GM21528 (cell line): Measurements from ENCODE around the gene ZCCHC8.

Experiments
- ATAC-seq: cut with Tn5 transposase; IDR thresholded peaks from one replicate; pipeline ENCODE4 v1.9.1; 2021; ENCODE audit warnings: mild to moderate bottlenecking, moderate library complexity; ENCODE audit not compliant: unreplicated experiment, low FRiP score

The ZCCHC8 gene

DNA sequence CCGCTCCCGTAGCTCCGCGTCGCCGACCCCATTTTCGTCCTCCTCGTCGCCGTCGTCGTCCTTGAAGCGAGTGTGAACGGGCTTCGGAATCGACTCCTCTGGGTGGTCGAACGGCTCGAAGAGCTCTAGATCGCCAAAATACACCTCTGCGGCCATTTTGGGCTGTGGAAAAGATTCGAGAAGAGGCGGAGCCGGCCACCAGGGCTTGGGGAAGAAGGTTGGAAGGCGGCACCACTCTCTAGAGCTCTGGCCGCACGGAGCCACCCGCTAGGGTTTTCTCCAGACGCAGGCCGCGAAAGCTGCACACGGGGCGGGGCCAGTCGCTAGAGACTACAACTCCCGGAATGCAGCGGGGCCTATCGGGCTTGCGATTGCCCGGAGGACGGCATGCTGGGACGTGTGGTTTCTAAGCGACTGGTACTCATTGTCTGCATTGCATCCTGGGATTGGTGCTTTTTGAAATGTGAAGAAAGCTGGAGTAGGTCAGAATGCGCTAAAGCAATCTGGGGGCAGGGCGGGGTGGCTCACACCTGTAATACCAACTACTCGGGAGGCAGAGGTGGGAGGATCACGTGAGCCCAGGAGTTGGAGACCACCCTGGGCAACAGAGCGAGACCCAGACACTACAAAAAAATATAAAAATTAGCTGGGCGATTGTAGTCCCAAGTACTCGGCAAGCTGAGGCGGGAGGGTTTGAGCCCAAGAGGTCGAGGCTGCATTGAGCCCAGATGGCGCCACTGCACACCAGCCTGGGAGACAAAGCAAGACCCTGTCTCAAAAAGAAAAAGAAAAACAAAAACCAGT is at the start of gene ZCCHC8:
TSS of gene ZCCHC8 (minus strand) at position 248 of the 804 bp plus-strand sequence. CDS start at position 156, 92 bp downstream.
- ATAC-seq = peak; percentile 89

DNA sequence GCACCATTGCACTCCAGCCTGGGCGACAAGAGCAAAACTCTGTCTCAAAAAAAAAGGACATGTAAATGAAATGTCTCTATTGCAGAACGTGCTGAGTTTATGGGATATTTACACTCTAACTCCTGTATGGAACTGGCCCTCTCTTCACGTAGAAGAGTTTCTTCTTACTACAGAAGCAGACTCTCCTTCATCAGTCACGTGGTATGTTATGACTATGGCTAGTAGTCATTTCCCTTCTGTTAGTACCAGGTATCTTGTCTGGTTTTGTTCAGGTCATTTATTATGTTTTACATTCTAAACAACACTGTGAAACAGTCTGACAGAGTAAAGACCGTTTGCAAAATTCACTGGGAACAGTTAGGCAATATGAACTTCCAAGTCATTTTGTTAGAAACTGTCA is 46.6 kb upstream of the ZCCHC8 start:
- no peak for ATAC-seq

DNA sequence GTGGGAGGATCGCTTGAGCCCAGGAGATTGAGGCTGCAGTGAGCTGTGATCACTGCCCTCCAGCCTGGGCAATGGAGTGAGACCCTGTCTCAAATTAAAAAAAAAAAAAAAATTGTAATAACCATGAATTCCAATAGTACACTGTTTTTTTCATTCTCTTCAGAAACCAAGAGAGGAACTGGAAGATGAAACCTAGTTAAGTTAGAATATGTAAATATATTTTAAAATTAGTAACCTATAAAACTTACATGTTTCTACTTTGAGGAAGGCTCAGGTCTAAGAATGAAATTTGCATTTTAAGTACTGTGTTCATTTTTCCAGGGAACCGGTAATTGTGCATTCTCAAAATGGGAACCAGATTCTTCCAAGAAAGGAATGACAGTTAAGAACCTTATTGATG is 45.1 kb upstream of the ZCCHC8 start:
- no peak for ATAC-seq

DNA sequence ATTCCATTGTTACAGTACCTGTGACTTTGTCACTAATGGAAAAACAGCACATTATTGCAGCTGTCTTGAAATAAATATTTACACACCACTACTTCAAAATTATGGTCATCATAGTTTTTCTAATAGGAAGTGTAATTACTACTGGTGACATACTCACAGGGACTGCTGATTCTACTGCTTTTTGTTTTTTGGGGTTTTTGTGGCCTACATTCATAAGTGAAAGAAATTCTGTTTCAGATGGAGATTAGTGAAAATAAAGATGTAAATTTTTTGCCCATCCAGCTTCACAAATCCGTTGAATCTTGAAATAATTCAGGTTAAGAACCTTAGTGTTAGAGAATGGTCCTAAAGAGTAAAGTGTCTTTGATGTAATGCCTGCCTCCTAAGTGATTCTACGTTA is 43.8 kb upstream of the ZCCHC8 start:
- no peak for ATAC-seq

DNA sequence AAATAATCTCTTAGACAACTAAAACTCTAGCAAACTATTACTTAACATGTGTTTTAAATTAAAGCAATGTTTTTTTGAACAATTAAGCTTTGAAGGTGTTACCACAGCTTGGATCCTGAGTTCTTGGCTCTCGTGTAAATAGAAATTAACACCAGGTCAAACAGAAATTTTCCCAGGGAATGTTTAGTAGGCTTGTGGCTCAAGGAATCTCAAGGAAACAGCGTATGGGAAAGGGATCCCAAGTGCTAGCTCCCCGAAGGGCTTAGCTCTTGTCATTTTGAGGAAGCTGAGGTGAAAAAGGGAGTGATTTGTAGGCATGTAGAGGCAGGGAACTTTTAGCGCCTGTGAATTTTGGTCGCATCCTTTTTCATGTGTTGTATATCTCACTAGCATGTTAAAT is 37.8 kb upstream of the ZCCHC8 start:
- ATAC-seq = no peak

DNA sequence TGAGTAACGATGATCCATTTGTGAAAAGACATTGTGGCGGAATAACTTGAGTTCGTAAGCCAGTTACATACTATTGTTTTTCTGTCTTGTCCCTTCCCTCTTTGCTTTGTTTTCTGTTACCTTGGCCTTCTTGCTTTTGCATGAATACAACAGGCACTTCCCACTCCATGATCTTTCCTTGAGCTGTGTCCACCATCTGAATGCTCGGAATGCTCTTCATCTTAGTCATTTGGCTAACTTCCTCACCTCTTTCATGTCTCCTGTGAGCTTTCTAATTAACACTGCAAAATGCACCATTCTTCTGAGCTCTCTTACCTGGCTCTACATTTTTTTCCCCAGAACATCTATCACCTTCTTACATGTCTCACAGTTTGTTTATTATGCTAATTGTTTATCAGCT is 36.3 kb upstream of the ZCCHC8 start:
- no peak for ATAC-seq

DNA sequence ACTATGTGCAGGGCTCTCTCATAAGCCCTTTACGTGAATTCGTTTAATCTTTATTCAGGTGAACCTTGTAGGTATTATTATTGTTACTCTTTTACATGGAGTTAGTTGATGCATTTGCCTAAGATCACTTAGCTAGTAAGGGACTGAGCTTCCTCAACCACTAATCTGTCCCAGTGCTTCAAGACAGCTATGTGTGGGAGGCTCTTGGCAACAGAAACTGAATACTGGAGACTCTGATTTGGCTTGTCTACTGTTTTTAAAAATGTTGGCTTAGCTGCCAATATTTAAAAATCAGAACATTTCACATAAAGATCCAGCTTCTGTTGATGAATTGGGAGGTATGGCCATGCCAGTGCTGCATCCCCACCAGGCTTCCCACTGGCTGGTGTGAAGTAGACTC is 33.1 kb upstream of the ZCCHC8 start:
- no peak for ATAC-seq

DNA sequence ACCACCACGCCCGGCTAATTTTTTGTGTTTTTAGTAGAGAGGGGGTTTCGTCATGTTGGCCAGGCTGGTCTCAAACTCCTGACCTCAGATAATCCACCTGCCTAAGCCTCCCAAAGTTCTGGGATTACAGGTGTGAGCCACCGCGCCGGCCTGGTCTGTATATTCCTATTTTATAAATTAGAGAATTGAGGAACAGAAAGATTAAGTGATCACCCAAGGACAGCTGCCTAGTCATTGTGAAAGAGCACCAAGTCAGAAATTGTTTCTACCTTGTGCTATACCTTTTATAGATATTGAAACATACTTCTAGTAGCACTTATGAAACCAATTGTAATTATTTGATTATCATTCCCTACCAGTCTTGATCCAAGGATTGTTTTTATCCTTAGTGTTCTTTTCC is 28.3 kb upstream of the ZCCHC8 start:
- no peak for ATAC-seq

DNA sequence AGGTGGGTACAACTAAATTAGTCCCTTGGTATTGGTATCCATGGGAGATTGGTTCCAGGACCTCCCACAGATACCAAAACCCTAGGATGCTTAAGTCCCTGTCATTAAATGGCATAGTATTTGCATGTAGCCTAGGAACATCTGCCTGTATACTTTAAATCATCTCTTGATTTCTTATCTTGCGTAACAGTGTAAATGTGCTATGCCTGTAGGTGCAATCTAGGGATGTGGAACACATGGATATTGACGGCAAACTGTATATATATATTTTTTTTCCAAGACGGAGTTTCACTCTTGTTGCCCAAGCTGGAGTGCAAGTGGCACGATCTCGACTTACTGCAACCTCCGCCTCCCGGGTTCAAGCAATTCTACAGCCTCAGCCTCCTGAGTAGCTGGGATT is 27.9 kb upstream of the ZCCHC8 start:
- no peak for ATAC-seq

DNA sequence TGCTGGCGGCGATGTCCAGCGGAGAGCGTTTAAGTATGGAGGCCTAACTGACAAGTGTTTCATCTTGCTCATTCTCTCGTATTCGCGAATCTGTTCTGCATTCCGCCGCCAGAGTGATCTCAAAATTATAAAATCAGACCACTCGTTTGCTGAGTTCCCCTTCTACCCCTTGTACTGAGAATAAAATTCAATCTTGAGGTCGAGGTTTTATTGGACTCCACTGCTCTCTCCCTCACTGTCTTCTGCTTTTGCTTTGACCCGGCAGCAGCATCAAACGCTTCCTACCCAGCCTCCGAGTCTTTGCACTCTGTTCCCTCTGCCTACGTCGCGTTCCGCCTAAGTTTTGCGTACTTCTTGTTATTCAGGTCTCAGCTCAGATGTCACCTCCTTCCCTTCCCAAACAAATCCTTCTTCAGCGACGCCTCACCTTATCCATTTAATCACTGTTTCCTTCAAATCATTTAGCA is 26.8 kb upstream of the ZCCHC8 start:
- ATAC-seq = no peak

DNA sequence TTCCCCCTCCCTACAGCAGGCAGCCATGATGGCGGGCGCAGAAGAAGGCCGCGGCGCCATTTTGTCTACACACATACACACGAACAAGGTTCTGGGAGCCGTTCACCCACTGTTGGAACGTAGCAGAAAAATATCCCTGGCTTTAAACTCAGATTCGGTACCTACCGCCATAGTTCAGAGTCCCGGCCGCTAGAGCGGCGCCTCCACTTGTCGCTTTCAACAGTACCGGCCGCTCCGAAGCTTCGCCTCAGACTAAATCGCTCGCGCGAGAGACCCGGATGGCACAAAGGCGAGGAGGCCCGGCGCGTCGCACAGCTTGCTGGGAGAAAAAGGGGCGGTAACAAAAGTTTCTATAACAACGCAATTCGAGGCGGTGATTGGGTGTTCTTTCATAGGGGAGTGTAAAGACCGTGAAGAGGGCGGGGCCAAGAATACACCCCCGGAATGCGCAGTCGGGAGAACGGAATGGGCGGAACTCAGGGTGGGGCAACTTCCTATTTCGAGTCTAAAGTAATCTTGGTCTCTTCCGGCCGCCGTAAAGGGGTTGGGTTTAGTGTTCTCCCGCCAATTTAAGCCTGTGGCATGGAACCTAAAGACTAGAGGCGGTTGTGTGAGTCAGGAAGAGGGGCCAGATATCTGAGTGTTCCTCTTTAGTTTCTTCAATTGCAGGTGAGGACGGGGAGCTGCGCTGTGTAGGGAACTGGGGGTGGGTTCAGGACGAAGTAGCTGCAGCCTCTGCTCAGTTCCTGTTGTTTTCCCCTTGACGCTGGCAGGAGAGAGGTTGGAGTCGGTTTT is 26.1 kb upstream of the ZCCHC8 start, which contains the start of the genes KNTC1 and RSRC2:
TSS of gene KNTC1 (plus strand) at position 567 of the 795 bp plus-strand sequence. CDS start 2,815 bp downstream, outside the sequence.
TSS of gene RSRC2 (minus strand) at position 254 of the 795 bp plus-strand sequence. CDS start at position 171, 83 bp downstream.
- peak; percentile 90 for ATAC-seq

DNA sequence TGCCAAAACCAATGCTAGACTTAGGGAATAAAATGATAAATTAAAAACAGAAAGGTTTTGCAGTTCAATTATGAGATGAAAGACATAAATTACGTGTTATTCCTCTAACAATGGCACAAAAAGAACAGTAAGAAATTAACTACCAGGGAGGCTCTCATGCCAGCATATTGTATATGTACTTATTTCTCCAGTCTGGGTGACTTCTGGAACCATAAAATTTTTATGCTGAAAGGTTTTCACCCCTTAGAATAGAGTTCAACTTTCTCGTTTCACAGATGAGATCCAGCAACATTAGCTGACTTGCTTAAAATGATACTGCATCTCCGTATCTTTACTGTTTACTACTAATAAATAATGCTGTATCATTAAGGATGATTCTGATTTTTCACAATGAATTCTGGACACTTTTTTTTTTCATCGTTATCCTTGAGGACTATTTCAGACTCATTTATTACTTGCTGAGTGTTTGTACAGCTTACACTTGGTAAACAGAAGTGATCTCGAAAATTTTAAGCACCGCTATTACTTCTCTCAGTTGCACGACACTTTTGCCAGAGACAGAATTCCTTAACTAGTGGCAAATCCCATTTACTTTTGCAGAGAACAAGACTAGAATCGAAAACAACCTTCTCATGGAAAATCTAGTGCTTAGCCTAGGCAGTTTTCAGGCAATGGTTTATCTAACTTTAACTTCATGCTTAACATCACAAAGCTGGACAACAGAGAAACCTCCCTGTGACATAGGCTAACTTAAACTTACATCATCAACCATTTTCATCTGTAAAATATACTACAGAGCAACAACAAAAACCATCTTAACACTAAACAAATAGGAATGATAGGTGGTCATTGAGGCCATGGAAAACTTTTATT is 23.4 kb upstream of the ZCCHC8 start:
- no peak for ATAC-seq

DNA sequence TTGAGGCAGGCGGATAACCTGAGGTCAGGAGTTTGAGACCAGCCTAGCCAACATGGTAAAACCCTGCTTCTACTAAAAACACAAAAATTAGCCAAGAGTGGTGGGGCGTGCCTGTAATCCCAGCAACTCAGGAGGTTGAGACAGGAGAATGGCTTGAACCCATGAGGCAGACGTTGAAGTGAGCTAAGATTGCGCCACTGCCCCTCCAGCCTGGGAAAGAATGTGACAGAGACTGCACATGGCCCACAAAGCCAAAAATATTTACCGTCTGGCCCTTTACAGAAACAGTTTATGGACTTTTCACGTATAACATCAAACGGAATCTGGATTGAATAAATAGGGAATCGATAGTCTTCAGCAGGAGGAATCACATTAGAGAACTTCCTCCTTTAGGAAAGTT is 22.5 kb upstream of the ZCCHC8 start:
- no peak for ATAC-seq

DNA sequence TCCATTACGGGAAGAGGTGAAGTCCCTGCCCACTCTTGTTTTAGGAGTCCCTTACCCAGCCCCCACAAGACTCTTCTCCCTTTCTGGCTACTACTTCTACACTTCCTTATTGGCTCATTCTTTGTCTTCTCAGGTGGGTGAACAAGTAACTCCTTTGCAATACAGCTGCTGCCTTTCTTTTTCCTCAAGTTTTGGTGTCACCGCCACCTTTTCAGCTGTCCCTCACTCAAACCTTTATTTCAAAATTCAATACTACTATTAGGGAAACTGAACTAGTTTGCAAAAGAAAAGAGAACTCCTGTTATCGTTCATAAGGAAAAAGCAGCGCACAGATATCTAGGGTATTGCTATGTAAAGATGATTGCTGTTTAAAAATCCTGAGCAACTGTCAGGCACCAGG is 19.9 kb upstream of the ZCCHC8 start:
- ATAC-seq = no peak

DNA sequence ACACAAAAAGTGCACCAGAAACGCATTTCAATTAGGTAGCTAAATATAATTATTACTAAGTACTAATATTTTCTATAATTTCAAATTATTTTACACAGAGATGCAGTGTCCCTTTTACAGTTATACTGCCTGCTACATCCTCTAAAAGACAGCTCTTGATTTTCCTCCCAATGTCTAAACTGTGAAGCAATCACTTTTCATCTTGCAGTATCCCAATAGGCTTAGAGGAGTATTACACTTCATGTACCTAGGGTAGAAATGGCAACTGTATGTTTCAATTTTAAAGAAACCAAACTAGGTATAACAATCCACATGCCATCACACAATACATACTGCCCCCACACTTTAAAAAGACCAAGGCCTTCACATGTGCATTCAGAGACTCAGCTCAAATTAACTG is 18.7 kb upstream of the ZCCHC8 start:
- ATAC-seq = no peak

DNA sequence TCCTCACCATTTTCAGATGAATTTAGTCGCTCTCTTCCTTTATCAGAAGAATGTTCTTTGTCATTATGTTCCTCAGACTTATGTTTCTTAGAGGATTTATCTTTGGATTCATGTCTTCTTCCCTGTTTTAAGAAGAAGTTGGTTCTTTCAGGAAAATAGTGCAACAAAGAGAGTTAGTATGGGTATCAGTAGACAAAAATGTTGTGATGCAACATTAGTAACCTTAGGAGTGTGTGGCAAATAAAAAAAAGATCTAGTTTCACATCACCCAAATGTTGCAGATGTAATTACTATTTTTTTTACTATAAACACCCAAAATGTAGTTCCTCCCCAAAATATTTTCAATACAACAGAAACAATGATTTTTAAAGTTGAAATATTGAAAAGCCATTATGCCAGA is 18.2 kb upstream of the ZCCHC8 start:
- ATAC-seq = no peak

DNA sequence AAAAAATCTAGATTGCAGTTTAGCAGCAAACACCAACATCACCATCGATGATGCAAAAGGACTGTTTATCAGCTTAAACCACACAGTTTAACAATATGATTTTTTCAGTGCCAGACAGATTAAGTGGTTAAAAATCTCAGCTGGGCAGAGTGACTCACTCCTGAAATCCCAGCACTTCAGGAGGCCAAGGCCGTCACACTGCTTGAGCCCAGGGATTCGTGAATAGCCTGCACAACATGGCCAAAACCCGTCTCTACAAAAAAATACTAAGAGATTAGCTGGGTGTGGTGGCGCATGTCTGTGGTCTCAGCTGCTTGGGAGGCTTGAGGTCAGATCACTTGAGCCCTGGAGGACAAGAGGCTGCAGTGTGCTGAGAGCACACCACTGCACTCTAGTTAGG is 17.1 kb upstream of the ZCCHC8 start:
- no peak for ATAC-seq

DNA sequence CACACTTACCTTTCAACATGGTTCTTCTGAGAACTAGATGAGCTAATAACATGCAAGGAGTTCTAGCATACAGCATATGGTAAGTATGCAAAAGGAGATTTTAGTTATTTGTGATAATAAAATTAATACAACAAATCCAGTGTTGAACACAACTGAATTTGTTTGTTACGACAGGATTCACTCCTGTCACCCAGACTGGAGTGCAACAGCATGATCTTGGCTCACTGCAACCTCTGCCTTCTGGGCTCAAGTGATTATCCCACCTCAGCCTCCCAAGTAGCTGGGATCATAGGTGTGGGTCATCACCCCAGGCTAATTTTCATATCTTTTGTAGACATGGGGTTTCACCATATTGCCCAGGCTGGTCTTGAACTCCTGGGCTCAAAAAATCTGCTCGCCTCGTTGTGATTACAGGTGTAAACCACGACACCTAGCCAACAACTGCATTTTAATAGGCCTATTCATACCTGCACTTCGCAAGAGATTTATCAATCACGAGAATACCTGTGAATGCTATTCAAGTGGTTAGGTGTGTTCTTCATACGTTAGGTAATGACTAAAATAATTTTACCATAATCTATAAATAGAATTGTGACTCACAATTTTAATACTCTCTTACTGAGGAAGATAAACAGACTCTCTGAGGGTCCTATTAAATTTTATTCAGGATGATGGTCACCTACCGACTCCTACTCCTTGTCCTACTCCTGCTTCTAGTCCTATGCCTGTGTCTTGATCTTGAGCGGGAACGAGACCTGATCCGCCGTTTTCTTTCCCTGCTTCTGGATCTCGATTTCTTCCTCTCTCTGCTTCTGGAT is 16.0 kb upstream of the ZCCHC8 start:
- no peak for ATAC-seq

DNA sequence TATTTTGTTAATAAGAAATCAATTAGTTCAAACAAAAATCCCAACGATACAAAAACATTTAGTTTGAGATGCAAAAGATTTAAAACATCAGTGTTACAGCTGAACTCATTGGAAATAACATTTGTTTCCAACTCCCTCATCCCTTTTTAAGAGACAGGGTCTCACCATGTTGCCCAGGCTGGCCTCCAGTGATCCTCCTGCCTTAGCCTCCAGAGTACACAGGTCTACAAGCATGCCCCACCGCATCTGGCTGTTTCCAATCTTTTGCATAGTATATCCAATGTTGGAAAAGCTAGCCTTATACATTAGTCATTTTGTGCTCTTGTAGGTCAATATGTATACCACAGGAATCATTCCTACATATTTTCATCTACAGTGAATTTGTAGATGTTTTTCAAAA is 14.5 kb upstream of the ZCCHC8 start:
- no peak for ATAC-seq

DNA sequence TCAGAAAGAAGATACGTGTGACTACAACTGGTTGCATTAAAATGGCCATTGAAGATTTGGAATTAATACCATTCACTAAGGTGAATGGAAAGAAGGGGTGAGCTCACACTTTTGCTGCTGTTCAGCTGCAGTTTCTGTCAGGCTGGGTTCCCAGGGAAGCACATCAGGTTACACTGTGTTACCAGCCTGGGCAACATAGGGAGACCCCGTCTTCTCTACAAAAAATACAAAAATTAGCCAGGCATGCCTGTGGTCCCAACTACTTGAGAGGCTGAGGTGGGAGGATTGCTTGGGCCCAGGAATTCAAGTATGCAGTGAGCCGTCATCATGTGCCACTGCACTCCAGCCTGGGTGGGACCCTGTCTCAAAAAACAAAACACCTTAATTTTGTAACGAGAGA is 12.9 kb upstream of the ZCCHC8 start:
- no peak for ATAC-seq
